DOHH2 (cell line): ENCODE results near the gene SLC7A7.

Experiments
- H3F3A ChIP-seq: fragments of 200-600 bp; sonication (generic), shearing (Covaris generic); 2 replicates; pipeline ENCODE4 v1.6.0; 2016; ENCODE audit warnings: antibody characterized with exemption, mild to moderate bottlenecking; ENCODE audit not compliant: control insufficient read depth, insufficient read depth
- H3K27ac ChIP-seq: fragments of 200-600 bp; sonication (generic); 2 replicates; pipeline ENCODE4 v1.5.1; 2014; ENCODE audit warnings: low read depth, mild to moderate bottlenecking, low read length, moderate library complexity
- H3K27me3 ChIP-seq: fragments of 200-600 bp; sonication (generic); 2 replicates; pipeline ENCODE4 v1.6.1; 2014; ENCODE audit warnings: mild to moderate bottlenecking, low read length, mixed read lengths; ENCODE audit not compliant: control insufficient read depth
- H3K36me3 ChIP-seq: fragments of 200-600 bp; sonication (generic); 2 replicates; pipeline ENCODE4 v1.6.1; 2014; ENCODE audit warnings: mild to moderate bottlenecking, low read length, moderate library complexity, mixed read lengths; ENCODE audit not compliant: control insufficient read depth
- H3K4me1 ChIP-seq: fragments of 200-600 bp; sonication (generic); 2 replicates; pipeline ENCODE4 v1.6.1; 2014; ENCODE audit warnings: mild to moderate bottlenecking, low read length, mixed read lengths; ENCODE audit not compliant: control insufficient read depth
- H3K4me2 ChIP-seq: fragments of 200-600 bp; sonication (generic); 2 replicates; pipeline ENCODE4 v1.6.0; 2014; ENCODE audit warnings: mild to moderate bottlenecking, low read length, moderate library complexity
- H3K4me3 ChIP-seq: fragments of 200-600 bp; sonication (generic); 2 replicates; pipeline ENCODE4 v1.5.1; 2014; ENCODE audit warnings: mild to moderate bottlenecking, low read length, mixed read lengths
- H3K79me2 ChIP-seq: fragments of 200-600 bp; sonication (generic); 2 replicates; pipeline ENCODE4 v1.6.1; 2014; ENCODE audit warnings: mild to moderate bottlenecking, low read length, mixed read lengths; ENCODE audit not compliant: control insufficient read depth
- H3K9me2 ChIP-seq: fragments of 200-600 bp; sonication (generic); replicated peaks from 2 replicates; pipeline ENCODE4 v1.6.1; 2014; ENCODE audit warnings: mild to moderate bottlenecking, low read length, mixed read lengths; ENCODE audit not compliant: control insufficient read depth
- H3K9me3 ChIP-seq: fragments of 200-600 bp; sonication (generic); 2 replicates; pipeline ENCODE4 v1.6.1; 2014; ENCODE audit warnings: antibody characterized with exemption, low read length, mixed read lengths; ENCODE audit not compliant: control insufficient read depth, insufficient read depth
- H4K20me1 ChIP-seq: fragments of 200-600 bp; sonication (generic); 2 replicates; pipeline ENCODE4 v1.6.0; 2014; ENCODE audit warnings: low read depth, mild to moderate bottlenecking, antibody characterized with exemption, low read length, moderate library complexity; ENCODE audit not compliant: control insufficient read depth, insufficient read depth
- EZH2phosphoT487 ChIP-seq: fragments of 200-600 bp; sonication (generic); IDR thresholded peaks from 2 replicates; pipeline ENCODE4 v1.6.1; 2017; ENCODE audit warnings: borderline replicate concordance, mild to moderate bottlenecking, antibody characterized with exemption, low read length, moderate library complexity, mixed read lengths
- TF ChIP-seq, protein P1 (sequence below): fragments of 200-600 bp; sonication (generic); IDR thresholded peaks from one replicate; pipeline ENCODE4 v1.5.1; 2014; ENCODE audit warnings: antibody characterized with exemption, mild to moderate bottlenecking, low read depth, low read length; ENCODE audit not compliant: poor library complexity, severe bottlenecking

The SLC7A7 gene

DNA sequence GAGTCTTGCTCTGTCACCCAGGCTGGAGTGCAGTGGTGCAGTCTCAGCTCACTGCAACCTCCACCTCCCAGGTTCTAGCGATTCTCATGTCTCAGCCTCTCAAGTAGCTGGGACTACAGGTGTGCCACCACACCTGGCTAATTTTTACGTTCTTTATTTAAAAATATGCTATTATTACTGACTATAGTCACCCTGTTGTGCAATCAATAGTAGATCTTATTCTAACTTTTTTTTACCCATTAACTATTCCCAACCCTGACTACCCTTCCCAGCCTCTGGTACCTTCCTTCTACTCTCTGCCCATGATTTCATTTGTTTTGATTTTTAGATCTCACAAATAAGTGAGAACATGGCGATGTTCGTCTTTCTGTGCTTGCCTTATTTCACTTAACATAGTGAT is 46.3 kb downstream of the SLC7A7 start:
- Histone ChIP-seq H4K20me1 (no peaks in the 10 kb centered on the region), H3K36me3 (peaks cover 75% of the 10 kb centered on the region), H3K4me2 (no peak overlapping the region; the same call in 1 of the 2 replicates)

DNA sequence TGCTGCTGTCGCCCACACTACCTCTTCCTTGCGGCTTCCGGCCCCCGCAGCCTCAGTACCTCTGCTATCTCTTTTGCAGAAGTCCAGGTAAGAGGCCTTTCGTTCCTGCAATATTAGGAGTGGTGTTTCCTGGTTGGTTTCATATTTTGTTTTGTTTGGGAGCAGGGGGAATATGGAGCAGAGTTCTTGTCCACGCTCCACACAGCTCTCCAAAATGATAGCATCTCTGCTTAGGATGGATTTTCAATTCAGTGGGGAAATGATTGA is 48.0 kb downstream of the SLC7A7 start:
- Histone ChIP-seq H3K9me2 (no peaks in the 10 kb centered on the region), H3K4me1 (peaks cover 52% of the 10 kb centered on the region), H3K27me3 (no peaks in the 10 kb centered on the region), H3K4me2 (peak overlapping the region; percentile 83), H3K9me3 (no peaks in the 10 kb centered on the region), H4K20me1 (no peaks in the 10 kb centered on the region), H3K27ac (peak overlapping the region; percentile 71), H3K4me3 (peak overlapping the region; percentile 88), H3K36me3 (peaks cover 64% of the 10 kb centered on the region), H3K79me2 (peaks cover 71% of the 10 kb centered on the region), H3F3A (peaks cover 14% of the 10 kb centered on the region; the same call in 1 of the 2 replicates)
- TF ChIP-seq, protein P1, sequence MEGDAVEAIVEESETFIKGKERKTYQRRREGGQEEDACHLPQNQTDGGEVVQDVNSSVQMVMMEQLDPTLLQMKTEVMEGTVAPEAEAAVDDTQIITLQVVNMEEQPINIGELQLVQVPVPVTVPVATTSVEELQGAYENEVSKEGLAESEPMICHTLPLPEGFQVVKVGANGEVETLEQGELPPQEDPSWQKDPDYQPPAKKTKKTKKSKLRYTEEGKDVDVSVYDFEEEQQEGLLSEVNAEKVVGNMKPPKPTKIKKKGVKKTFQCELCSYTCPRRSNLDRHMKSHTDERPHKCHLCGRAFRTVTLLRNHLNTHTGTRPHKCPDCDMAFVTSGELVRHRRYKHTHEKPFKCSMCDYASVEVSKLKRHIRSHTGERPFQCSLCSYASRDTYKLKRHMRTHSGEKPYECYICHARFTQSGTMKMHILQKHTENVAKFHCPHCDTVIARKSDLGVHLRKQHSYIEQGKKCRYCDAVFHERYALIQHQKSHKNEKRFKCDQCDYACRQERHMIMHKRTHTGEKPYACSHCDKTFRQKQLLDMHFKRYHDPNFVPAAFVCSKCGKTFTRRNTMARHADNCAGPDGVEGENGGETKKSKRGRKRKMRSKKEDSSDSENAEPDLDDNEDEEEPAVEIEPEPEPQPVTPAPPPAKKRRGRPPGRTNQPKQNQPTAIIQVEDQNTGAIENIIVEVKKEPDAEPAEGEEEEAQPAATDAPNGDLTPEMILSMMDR, result no peak
- TF ChIP-seq EZH2phosphoT487, result no peak

More for the DNA sequence above, 46.3 kb downstream of the SLC7A7 start:
- H3K27me3 ChIP-seq, result no peaks in the 10 kb centered on the region
- TF ChIP-seq, protein P1, result no peak
- no peak for TF ChIP-seq EZH2phosphoT487
- H3K27ac ChIP-seq, result no peak overlapping the region
- peaks cover 25% of the 10 kb centered on the region for H3F3A ChIP-seq
- H3K4me3 ChIP-seq, result no peak overlapping the region
- no peaks in the 10 kb centered on the region for H3K9me3 ChIP-seq
- peaks cover 71% of the 10 kb centered on the region for H3K79me2 ChIP-seq
- peaks cover 40% of the 10 kb centered on the region for H3K4me1 ChIP-seq
- no peaks in the 10 kb centered on the region for H3K9me2 ChIP-seq

DNA sequence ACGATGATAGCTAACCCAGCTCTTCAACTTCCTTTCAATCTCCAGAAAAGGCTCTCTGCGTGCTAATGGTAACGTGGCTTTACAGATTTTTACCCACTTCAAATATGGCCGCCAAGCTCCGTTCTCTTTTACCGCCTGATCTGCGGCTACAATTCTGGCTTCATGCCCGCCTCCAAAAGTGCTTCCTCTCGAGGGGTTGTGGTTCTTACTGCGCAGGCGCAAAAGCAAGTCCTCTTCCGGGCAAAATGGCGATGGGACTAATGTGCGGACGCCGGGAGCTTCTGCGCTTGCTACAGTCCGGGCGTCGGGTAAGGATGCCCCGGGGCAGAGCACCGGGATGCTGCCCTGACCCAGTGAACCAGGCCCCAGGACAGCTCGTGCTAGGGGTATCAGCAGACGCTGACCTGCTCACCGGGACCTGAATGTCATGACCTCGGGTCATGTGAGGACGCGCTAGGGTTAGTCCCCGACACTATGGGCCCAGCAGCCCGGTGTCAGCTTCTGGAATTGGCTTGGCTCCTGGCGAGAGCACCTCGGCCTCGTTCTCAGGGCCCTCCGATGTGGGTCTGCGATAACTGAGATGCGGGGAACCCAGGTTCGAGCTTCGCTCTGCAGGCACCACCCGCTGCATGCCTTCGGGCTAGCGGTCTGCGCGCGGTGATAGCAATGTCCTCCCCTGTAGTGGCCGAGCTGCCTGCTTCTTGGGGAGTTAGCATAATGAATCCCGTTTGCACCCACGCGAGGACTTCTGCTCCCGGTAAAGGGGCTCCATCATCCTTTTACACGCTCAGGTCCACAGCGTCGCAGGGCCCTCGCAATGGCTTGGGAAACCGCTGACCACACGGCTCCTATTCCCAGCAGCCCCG is 48.5 kb downstream of the SLC7A7 start, which contains the start of gene OXA1L:
TSS of gene OXA1L (plus strand) at position 232 of the 866 bp plus-strand sequence. CDS start at position 246, 14 bp downstream.
- H3K36me3 ChIP-seq, result peaks cover 63% of the 10 kb centered on the region
- no peaks in the 10 kb centered on the region for H3K27me3 ChIP-seq
- H3K4me3 ChIP-seq, result peak within 1 kb of the TSS; percentile 88
- H4K20me1 ChIP-seq, result no peaks in the 10 kb centered on the region
- no peaks in the 10 kb centered on the region for H3K9me3 ChIP-seq
- no peaks in the 10 kb centered on the region for H3K9me2 ChIP-seq
- peaks cover 14% of the 10 kb centered on the region; the same call in 1 of the 2 replicates for H3F3A ChIP-seq
- peak within 1 kb of the TSS; percentile 71 for H3K27ac ChIP-seq
- H3K4me2 ChIP-seq, result peak within 1 kb of the TSS; percentile 83
- H3K4me1 ChIP-seq, result peaks cover 58% of the 10 kb centered on the region
- TF ChIP-seq, protein P1, result no peak
- TF ChIP-seq EZH2phosphoT487, result no peak
- peaks cover 70% of the 10 kb centered on the region for H3K79me2 ChIP-seq
